ENCODE data around the gene PNMA8B.

The PNMA8B gene

DNA sequence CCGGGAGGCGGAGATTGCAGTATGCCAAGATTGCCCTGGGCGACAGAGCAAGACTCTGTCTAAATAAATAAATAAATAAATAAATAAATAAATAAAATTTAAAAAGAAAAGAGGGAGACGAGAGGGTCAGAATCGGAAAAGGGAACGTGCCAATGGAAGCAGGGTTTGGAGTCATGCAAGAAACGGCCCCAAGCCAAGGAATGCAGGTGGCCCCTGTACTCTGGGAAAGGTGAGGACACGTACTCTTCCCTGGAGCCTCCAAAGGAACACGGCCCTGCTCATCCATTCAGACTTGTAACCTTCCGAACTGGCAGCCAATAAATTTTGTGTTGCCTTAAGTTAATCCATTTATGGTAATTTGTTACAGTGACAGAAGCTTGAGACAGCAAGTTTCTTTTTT lies 47.1 kb downstream of the PNMA8B start:
- DNase-seq (ENCODE audit: low read depth): no peak
- no peak overlapping the region for H3K4me3 ChIP-seq (ENCODE audit: low read depth, low read length)
- TF ChIP-seq, protein P1, sequence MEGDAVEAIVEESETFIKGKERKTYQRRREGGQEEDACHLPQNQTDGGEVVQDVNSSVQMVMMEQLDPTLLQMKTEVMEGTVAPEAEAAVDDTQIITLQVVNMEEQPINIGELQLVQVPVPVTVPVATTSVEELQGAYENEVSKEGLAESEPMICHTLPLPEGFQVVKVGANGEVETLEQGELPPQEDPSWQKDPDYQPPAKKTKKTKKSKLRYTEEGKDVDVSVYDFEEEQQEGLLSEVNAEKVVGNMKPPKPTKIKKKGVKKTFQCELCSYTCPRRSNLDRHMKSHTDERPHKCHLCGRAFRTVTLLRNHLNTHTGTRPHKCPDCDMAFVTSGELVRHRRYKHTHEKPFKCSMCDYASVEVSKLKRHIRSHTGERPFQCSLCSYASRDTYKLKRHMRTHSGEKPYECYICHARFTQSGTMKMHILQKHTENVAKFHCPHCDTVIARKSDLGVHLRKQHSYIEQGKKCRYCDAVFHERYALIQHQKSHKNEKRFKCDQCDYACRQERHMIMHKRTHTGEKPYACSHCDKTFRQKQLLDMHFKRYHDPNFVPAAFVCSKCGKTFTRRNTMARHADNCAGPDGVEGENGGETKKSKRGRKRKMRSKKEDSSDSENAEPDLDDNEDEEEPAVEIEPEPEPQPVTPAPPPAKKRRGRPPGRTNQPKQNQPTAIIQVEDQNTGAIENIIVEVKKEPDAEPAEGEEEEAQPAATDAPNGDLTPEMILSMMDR (IDR thresholded peaks at IDR 0.05; ENCODE audit: low read depth, low read length, missing control alignments): no peak

DNA sequence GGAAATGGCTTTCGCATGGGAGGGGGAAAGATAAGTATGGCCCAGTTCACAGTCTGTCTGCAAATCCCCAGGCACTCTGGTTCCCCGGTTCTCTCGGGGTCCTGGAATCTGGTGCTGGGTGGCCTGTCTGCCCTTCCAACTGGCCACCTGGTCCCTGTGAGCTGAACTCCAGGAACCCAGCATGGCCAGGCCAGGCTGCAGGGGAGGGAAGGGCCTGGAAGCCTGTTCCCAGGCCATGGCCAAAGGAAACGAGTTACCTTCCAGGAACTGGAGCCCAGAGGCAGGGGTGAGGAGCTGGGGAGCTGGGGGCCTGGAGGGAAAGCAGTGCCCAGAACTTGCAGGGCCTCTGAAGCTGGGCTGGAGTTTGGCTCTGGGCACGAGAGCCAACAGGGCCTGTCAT lies 47.8 kb downstream of the PNMA8B start:
- H3K4me3 ChIP-seq (ENCODE audit: low read depth, low read length): no peak overlapping the region
- TF ChIP-seq, protein P1 (IDR thresholded peaks at IDR 0.05; ENCODE audit: low read depth, low read length, missing control alignments): no peak
- no peak for DNase-seq (ENCODE audit: low read depth)

DNA sequence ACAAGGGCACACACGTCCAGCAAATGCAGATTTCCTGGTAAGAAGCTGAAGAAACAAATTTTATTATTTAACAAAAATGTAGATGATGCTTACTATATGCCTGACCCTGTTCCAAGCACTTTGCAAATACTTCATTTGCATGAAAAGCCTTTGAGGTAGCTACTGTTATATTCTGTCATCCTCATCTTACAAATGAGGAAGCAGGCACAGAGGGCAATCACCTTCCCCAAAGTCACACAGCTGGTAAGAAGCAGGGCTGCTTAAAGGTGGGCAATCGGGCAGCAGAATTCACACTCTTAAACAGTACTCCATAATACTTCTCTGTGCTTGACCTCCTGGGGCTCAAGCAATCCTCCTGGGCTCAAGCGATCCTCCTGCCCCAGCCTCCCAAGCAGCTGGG lies 48.7 kb downstream of the PNMA8B start:
- no peak overlapping the region for H3K4me3 ChIP-seq (ENCODE audit: low read depth, low read length)
- TF ChIP-seq, protein P1 (IDR thresholded peaks at IDR 0.05; ENCODE audit: low read depth, low read length, missing control alignments): no peak
- no peak for DNase-seq (ENCODE audit: low read depth)

DNA sequence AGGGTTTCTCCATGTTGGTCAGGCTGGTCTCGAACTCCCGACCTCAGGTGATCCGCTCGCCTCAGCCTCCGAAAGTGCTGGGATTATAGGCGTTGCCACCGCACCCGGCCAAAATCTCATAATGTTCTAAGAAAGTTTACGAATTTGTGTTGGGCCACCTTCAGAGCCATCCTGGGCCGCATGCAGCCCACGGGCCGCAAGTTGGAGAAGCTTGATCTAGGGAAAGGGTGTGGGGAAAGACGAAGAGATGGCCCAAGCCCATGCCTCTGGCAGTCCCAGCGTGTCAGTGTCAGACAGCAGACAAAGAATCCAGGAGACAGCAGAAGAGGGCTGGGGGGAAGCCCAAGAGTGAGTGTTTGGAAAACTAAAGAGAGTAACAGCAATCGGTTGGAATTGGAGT lies 49.6 kb downstream of the PNMA8B start:
- DNase-seq (ENCODE audit: low read depth): no peak
- H3K4me3 ChIP-seq (ENCODE audit: low read depth, low read length): no peak overlapping the region
- TF ChIP-seq, protein P1 (IDR thresholded peaks at IDR 0.05; ENCODE audit: low read depth, low read length, missing control alignments): no peak

DNA sequence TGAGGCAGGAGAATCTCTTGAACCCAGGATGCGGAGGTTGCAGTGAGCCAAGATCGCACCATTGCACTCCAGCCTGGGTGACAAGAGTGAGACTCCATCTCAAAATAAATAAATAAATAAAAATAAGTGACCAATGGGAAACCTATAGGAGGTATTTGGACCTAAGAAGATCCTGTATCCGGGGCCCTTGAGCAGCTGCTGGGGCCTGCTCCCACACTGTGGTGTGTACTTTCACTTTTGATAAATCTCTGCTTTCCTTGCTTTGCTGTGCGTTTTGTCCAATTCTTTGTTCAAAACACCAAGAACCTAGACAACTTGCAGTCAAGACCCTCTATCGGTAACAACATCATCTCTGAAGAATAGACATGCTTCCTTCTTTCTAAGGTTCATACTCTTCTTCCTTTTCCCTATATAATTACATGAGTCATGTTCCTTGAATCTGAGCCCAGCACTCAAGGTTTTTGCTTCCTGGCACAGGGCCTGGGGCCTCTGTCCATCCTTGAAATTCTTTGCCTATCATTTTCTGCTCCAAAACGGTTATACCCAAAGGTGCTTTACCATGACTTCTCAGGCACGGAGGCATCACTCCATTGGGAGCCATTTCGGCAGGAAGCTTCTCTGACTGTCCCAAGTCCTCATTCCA lies 52.7 kb downstream of the PNMA8B start:
- DNase-seq (ENCODE audit: low read depth): no peak

DNA sequence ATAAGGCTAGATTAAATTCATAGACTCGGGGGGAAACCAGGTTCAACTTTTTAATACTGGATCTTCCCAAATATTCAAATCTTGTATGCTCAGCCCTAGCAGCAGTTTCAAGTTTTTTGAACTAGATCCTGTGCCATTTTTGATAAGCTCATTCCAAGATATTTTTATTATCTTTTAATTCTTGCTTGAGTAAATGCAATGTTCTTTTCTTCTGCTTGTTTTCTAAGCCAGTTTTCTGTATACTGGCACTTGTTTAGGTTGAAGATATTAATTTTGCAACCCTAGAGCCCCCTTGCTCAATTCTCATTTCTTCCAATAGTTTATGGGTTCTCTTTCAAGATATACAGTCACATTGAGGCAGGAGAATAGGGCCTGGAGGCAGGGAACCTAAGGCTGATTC lies 53.8 kb downstream of the PNMA8B start:
- no peak overlapping the region for H3K4me3 ChIP-seq (ENCODE audit: low read depth, low read length)
- TF ChIP-seq, protein P1 (IDR thresholded peaks at IDR 0.05; ENCODE audit: low read depth, low read length, missing control alignments): no peak
- no peak for DNase-seq (ENCODE audit: low read depth)

More for the DNA sequence above, 52.7 kb downstream of the PNMA8B start:
- no peak overlapping the region for H3K4me3 ChIP-seq (ENCODE audit: low read depth, low read length)
- TF ChIP-seq, protein P1 (IDR thresholded peaks at IDR 0.05; ENCODE audit: low read depth, low read length, missing control alignments): no peak
